HEK293 (cell line): ENCODE data around the gene SERHL2.
A peak's percentile ranks its signal among the peaks of the same experiment; 100 is the strongest.

Experiments used
- CTCF ChIA-PET: fragments of 350-600 bp; formaldehyde crosslinking; extraction: SDS; loops from one replicate; lab custom pipeline; 2021; ENCODE audit warnings: antibody characterized with exemption; lab: Yijun Ruan, JAX
- POLR2A ChIA-PET: fragments of 300-600 bp; formaldehyde crosslinking; extraction: SDS; loops from one replicate; lab custom pipeline; 2020; ENCODE audit warnings: antibody characterized with exemption, inconsistent platforms; lab: Yijun Ruan, JAX
- H3K27ac ChIP-seq: fragments of 200-500 bp; sonication (Bioruptor generic); 2 replicates; pipeline ENCODE4 v1.5.1; 2014; ENCODE audit warnings: low read depth, low read length, control low read depth, inconsistent platforms; ENCODE audit errors: extremely low read depth
- H3K36me3 ChIP-seq, 2 experiments: fragments of 200-500 bp in 1 of 2; sonication (Bioruptor generic) in 1 of 2; 1 replicate in 1 of 2; 2 replicates in 1 of 2; pipeline ENCODE4 v1.5.1; 2014 to 2017; ENCODE audit warnings: inconsistent platforms in 2 of 2, low read length in 2 of 2; ENCODE audit not compliant: control insufficient read depth in 2 of 2, insufficient read depth in 1 of 2
- H3K4me1 ChIP-seq: fragments of 200-500 bp; sonication (Bioruptor generic); 2 replicates; pipeline ENCODE4 v1.5.1; 2014; ENCODE audit warnings: mild to moderate bottlenecking, low read length, inconsistent platforms; ENCODE audit not compliant: control insufficient read depth, insufficient read depth
- H3K4me3 ChIP-seq: 2 replicates; pipeline ENCODE4 v1.5.1; 2011; ENCODE audit warnings: low read depth, mild to moderate bottlenecking, control low read depth, low read length, moderate library complexity
- H3K9me3 ChIP-seq: fragments of 200-500 bp; sonication (Bioruptor generic); 2 replicates; pipeline ENCODE4 v1.5.1; 2014; ENCODE audit warnings: low read depth, low read length, inconsistent platforms; ENCODE audit not compliant: control insufficient read depth, insufficient read depth
- EGR2 ChIP-seq: fragments of 450-650 bp; formaldehyde crosslinking; IDR thresholded peaks from 2 replicates; pipeline ENCODE4 v1.5.1; 2016; ENCODE audit warnings: low read depth, missing biosample characterization, missing genetic modification characterization
- KLF17 ChIP-seq: fragments of 450-650 bp; formaldehyde crosslinking; IDR thresholded peaks from 2 replicates; pipeline ENCODE4 v1.5.1; 2016; ENCODE audit warnings: missing biosample characterization, missing genetic modification characterization
- KLF8 ChIP-seq: fragments of 450-650 bp; formaldehyde crosslinking; IDR thresholded peaks from 2 replicates; pipeline ENCODE4 v1.5.1; 2016; ENCODE audit warnings: missing biosample characterization, missing genetic modification characterization
- PRDM4 ChIP-seq: fragments of 450-650 bp; formaldehyde crosslinking; IDR thresholded peaks from 2 replicates; pipeline ENCODE4 v1.5.1; 2017; ENCODE audit warnings: missing biosample characterization, missing genetic modification characterization
- PRDM6 ChIP-seq: fragments of 450-650 bp; formaldehyde crosslinking; IDR thresholded peaks from 2 replicates; pipeline ENCODE4 v1.5.1; 2017; ENCODE audit warnings: missing biosample characterization, missing genetic modification characterization
- SALL2 ChIP-seq: fragments of 450-650 bp; formaldehyde crosslinking; IDR thresholded peaks from 2 replicates; pipeline ENCODE4 v1.5.0; 2017; ENCODE audit warnings: missing biosample characterization, mild to moderate bottlenecking, missing genetic modification characterization, borderline replicate concordance
- ZBTB10 ChIP-seq: fragments of 450-650 bp; formaldehyde crosslinking; IDR thresholded peaks from 2 replicates; pipeline ENCODE4 v1.5.1; 2016; ENCODE audit warnings: missing biosample characterization, missing genetic modification characterization
- ZBTB17 ChIP-seq: fragments of 450-650 bp; formaldehyde crosslinking; IDR thresholded peaks from 2 replicates; pipeline ENCODE4 v1.5.1; 2016; ENCODE audit warnings: missing biosample characterization, missing genetic modification characterization
- ZBTB26 ChIP-seq: fragments of 450-650 bp; formaldehyde crosslinking; optimal IDR thresholded peaks from 2 replicates; pipeline ENCODE3; 2016; ENCODE audit warnings: missing biosample characterization, mild to moderate bottlenecking, missing genetic modification characterization
- ZBTB44 ChIP-seq: fragments of 450-650 bp; IDR thresholded peaks from 2 replicates; pipeline ENCODE4 v1.5.1; 2018; ENCODE audit warnings: missing biosample characterization, mild to moderate bottlenecking, missing genetic modification characterization
- ZBTB6 ChIP-seq: fragments of 450-650 bp; formaldehyde crosslinking; IDR thresholded peaks from 2 replicates; pipeline ENCODE4 v1.5.1; 2017; ENCODE audit warnings: missing biosample characterization, missing genetic modification characterization
- ZEB2 ChIP-seq: fragments of 450-650 bp; formaldehyde crosslinking; IDR thresholded peaks from 2 replicates; pipeline ENCODE4 v1.5.1; 2016; ENCODE audit warnings: missing biosample characterization, missing genetic modification characterization
- ZNF184 ChIP-seq: fragments of 450-650 bp; IDR thresholded peaks from 2 replicates; pipeline ENCODE4 v1.5.1; 2018; ENCODE audit warnings: missing biosample characterization, mild to moderate bottlenecking, missing genetic modification characterization
- ZNF580 ChIP-seq: fragments of 450-650 bp; formaldehyde crosslinking; IDR thresholded peaks from 2 replicates; pipeline ENCODE4 v1.5.1; 2016; ENCODE audit warnings: missing biosample characterization, missing genetic modification characterization
- ZNF843 ChIP-seq: fragments of 450-650 bp; formaldehyde crosslinking; IDR thresholded peaks from 2 replicates; pipeline ENCODE4 v1.5.1; 2016; ENCODE audit warnings: missing biosample characterization, missing genetic modification characterization
- ZSCAN4 ChIP-seq: fragments of 450-650 bp; formaldehyde crosslinking; IDR thresholded peaks from 2 replicates; pipeline ENCODE4 v1.5.1; 2017; ENCODE audit warnings: missing biosample characterization, missing genetic modification characterization
- ZXDB ChIP-seq: fragments of 450-650 bp; formaldehyde crosslinking; IDR thresholded peaks from 2 replicates; pipeline ENCODE4 v1.5.1; 2016; ENCODE audit warnings: missing biosample characterization, missing genetic modification characterization

The SERHL2 gene

GRCh38 chr22:42619261-42620063, 65.7 kb downstream of the SERHL2 start (continued):
- no peak for TF ChIP-seq PRDM6
- no peak for TF ChIP-seq ZBTB10 (tag by site-specific recombination)
- no peak for TF ChIP-seq ZNF184
- TF ChIP-seq ZNF580 (tag by site-specific recombination), result no peak
- TF ChIP-seq ZEB2, result no peak
- no peak for TF ChIP-seq ZNF843
- TF ChIP-seq ZSCAN4, result no peak

- CTCF ChIA-PET, result interaction anchor here (1.3 to 4.4 kb wide), 3 partner anchors 8 to 43 kb away, joined by 4 to 23 read pairs (median 6); no protein-coding TSS in a partner anchor
- Histone ChIP-seq H3K4me3 (no peak overlapping the region), H3K4me1 (peaks cover 5% of the 10 kb centered on the region), H3K36me3 (peaks cover 2 to 44% of the 10 kb centered on the region in 2 experiments; a peak in 1 of 3 replicates), H3K9me3 (no peaks in the 10 kb centered on the region), H3K27ac (peak overlapping the region; percentile 7; the same call in 1 of the 2 replicates)
- TF ChIP-seq EGR2 (no peak), ZBTB26 (no peak), KLF8 (tag by site-specific recombination) (peak; percentile 19; the same call in 1 of the 2 replicates), ZXDB (tag by site-specific recombination) (no peak)
- POLR2A ChIA-PET, result no interaction called here
These were observed 66.3 kb downstream of the SERHL2 start for GRCh38 chr22:42620084-42620483.

GRCh38 chr22:42621505-42622002, 67.8 kb downstream of the SERHL2 start:
- POLR2A ChIA-PET, result interaction anchor here (0.5 to 1.9 kb wide), 3 partner anchors 28 to 223 kb away, joined by 4 to 5 read pairs (median 4); partner anchors contain the start of gene CYB5R3
- TF ChIP-seq KLF17 (tag by site-specific recombination) (peak; percentile 66), ZBTB6 (tag by site-specific recombination) (peak; percentile 59; the same call in 1 of the 2 replicates), SALL2 (no peak), ZBTB17 (tag by site-specific recombination) (peak; percentile 82), ZBTB44 (tag by site-specific recombination) (no peak), PRDM4 (0 out of 2 replicates have a peak, but pooled peaks have one; percentile 14)

More at GRCh38 chr22:42621505-42622002, 67.8 kb downstream of the SERHL2 start:
- peaks cover 5% of the 10 kb centered on the region for H3K4me1 ChIP-seq
- H3K36me3 ChIP-seq, result peaks cover 6 to 55% of the 10 kb centered on the region in 2 experiments; a peak in 2 of 3 replicates
- H3K27ac ChIP-seq, result no peak overlapping the region
- H3K9me3 ChIP-seq, result no peaks in the 10 kb centered on the region
- no peak overlapping the region for H3K4me3 ChIP-seq
- CTCF ChIA-PET, result interaction anchor here (0.6 to 4.4 kb wide), 48 partner anchors 8 to 1165 kb away, joined by 3 to 23 read pairs (median 4); partner anchors contain the start of gene CYB5R3
